ENCODE measurements around the gene TPK1. TPM values are rescaled to one million over a fixed set of nuclear protein-coding genes. Genes with fewer than 3 reads are reported as not detected.

The TPK1 gene
- total RNA-seq, 6 experiments from 2014 or later = 3.1 to 6.7 (median 4.3) TPM

DNA sequence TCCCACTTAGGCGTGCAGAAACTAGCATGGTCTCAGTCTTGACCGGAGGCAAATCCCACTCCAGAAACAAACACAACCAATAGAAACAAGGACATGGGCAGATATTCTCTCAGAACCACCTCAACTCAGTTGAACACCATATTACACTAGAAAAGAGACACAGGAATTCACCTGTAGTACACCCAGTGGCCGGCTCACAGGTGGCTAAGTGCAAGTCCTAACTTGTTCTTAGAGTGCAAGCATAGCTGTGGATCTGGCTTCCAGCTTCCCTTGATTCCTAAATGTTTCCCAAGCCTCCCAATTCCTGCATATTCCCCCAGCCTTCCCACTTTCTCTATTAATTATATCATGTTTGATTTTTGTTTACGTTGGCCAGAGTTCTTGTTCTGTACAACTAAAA, 164.4 kb downstream of the TPK1 start:
- Histone ChIP-seq H3K27ac (no peak overlapping the region), H3K4me3 (no peak overlapping the region), H3K9me3 (no peaks in the 10 kb centered on the region), H3K36me3 (no peaks in the 10 kb centered on the region), H3K27me3 (no peaks in the 10 kb centered on the region), H3K4me1 (no peaks in the 10 kb centered on the region)
- intact Hi-C loops (cut with DNase I) = no loop called here
- ATAC-seq (no peak), DNase-seq (no peak)
- TF ChIP-seq POLR2A (IDR thresholded peaks at IDR 0.05) = no peak
- TF ChIP-seq, protein P1, sequence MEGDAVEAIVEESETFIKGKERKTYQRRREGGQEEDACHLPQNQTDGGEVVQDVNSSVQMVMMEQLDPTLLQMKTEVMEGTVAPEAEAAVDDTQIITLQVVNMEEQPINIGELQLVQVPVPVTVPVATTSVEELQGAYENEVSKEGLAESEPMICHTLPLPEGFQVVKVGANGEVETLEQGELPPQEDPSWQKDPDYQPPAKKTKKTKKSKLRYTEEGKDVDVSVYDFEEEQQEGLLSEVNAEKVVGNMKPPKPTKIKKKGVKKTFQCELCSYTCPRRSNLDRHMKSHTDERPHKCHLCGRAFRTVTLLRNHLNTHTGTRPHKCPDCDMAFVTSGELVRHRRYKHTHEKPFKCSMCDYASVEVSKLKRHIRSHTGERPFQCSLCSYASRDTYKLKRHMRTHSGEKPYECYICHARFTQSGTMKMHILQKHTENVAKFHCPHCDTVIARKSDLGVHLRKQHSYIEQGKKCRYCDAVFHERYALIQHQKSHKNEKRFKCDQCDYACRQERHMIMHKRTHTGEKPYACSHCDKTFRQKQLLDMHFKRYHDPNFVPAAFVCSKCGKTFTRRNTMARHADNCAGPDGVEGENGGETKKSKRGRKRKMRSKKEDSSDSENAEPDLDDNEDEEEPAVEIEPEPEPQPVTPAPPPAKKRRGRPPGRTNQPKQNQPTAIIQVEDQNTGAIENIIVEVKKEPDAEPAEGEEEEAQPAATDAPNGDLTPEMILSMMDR (IDR thresholded peaks at IDR 0.05) = no peak
- WGBS (ENCODE audit: insufficient coverage, low coverage, low lambda C conversion rate, missing lambda C conversion rate) = 79% methylated on average over 4 of the region's 4 CpGs

DNA sequence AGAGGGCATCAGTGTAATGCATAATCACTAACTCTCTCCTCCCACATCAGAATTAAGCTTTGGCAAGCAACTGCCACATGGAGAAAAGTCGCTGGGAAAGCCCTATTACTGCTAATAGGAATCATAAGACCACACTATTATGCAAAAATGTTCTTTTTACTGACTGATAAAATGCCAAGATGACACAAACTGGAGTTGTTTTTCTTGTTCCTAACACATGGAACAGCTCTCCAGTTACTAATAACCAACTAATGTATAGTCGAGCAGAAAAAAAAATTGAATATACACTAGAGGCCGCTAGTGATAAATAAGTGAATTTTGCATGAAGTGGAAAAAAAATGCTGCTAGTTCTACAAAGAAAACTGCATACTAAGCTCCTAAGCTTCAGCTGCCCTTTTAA, 165.6 kb downstream of the TPK1 start:
- no peaks in the 10 kb centered on the region for H3K27me3 ChIP-seq
- 27% methylated on average over 3 of the region's 3 CpGs for WGBS (ENCODE audit: insufficient coverage, low coverage, low lambda C conversion rate, missing lambda C conversion rate)
- ATAC-seq (no peak), DNase-seq (no peak)
- intact Hi-C loops (cut with DNase I) = no loop called here
- no peak overlapping the region for H3K27ac ChIP-seq
- no peaks in the 10 kb centered on the region for H3K36me3 ChIP-seq
- no peak overlapping the region for H3K4me3 ChIP-seq
- H3K9me3 ChIP-seq = no peaks in the 10 kb centered on the region
- TF ChIP-seq, protein P1 (IDR thresholded peaks at IDR 0.05) = no peak
- TF ChIP-seq POLR2A (IDR thresholded peaks at IDR 0.05) = no peak
- H3K4me1 ChIP-seq = no peaks in the 10 kb centered on the region

DNA sequence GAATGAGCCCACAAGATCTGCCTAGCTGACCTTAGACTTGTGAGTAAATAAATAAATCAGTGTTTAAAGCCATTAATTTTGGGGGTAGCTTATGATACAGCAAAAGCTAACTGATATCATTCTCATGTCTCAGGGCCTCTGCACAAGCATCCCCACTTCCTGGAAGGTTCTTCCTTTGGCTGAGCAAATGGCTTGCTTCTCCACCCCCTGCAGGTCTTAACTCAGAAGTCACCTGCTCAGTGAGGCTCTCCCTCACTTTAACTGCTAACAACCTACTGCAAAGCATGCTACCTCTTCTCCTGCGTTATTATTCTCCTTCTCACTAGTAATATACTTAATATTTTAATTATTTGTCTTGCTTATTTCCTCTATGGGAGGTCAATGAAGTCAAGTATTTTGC, 167.3 kb downstream of the TPK1 start:
- WGBS (ENCODE audit: insufficient coverage, low coverage, low lambda C conversion rate, missing lambda C conversion rate) = 29% methylated on average over 1 of the region's 1 CpG
- H3K27ac ChIP-seq = no peak overlapping the region
- no peaks in the 10 kb centered on the region for H3K9me3 ChIP-seq
- no peaks in the 10 kb centered on the region for H3K27me3 ChIP-seq
- no peak for TF ChIP-seq POLR2A (IDR thresholded peaks at IDR 0.05)
- TF ChIP-seq, protein P1 (IDR thresholded peaks at IDR 0.05) = no peak
- no peaks in the 10 kb centered on the region for H3K36me3 ChIP-seq
- no peaks in the 10 kb centered on the region for H3K4me1 ChIP-seq
- H3K4me3 ChIP-seq = no peak overlapping the region
- intact Hi-C loops (cut with DNase I) = no loop called here
- DNase-seq (no peak), ATAC-seq (no peak)

DNA sequence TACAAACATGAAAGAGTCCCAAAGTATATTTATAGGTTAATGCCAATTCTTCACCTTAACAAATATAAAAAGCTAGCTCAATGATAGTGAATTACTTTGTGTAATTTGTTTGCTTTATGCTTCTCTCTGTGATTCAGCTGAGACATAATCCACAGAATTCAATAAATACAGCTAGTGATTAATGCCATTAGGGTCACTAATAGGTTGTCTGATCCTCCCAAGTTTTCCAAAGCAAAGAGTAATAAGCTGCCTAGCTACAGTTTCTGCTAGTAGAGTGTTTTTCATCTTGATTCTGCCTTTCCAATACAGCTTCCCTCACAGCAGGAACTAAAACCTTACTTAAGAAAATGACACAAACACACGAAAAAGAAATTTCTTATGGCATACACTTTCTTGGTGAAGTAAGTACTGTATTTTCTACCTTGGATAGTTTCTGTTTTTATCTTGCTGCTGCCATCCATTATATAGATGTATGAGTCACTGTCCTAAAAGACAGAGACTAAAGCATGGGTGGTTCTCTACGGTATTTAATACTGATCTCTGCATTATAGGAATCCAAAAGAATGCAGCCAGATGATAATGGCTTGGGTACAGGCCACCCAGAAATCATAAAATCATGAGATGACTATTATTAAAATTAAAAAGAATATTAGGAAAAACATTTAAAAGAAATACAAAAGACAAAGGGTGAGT, 170.0 kb downstream of the TPK1 start:
- ATAC-seq = no peak
- Histone ChIP-seq H3K36me3 (no peaks in the 10 kb centered on the region), H3K27ac (no peak overlapping the region), H3K27me3 (no peaks in the 10 kb centered on the region), H3K9me3 (no peaks in the 10 kb centered on the region), H3K4me1 (no peaks in the 10 kb centered on the region), H3K4me3 (no peak overlapping the region)
- 59% methylated on average over 2 of the region's 2 CpGs for WGBS (ENCODE audit: insufficient coverage, low coverage, low lambda C conversion rate, missing lambda C conversion rate)
- TF ChIP-seq, protein P1 (IDR thresholded peaks at IDR 0.05) = no peak
- TF ChIP-seq POLR2A (IDR thresholded peaks at IDR 0.05) = no peak
- intact Hi-C loops (cut with DNase I) = no loop called here
- no peak for DNase-seq

Measured in right lobe of liver (tissue), 6 donors.